Ovary (tissue), 3 donors: Measurements from ENCODE around the gene LIN9.

Source experiments
- EP300 ChIP-seq: sonication (generic); formaldehyde crosslinking; IDR thresholded peaks from one replicate; pipeline ENCODE4 v1.6.1; 2017; ENCODE audit warnings: antibody characterized with exemption
- POLR2A ChIP-seq: fragments of 450-650 bp; IDR thresholded peaks from one replicate; pipeline ENCODE4 v1.6.1; 2017; ENCODE audit warnings: antibody characterized with exemption, mild to moderate bottlenecking, moderate library complexity
- TF ChIP-seq, protein P1 (sequence below), 3 donors: fragments of 450-650 bp in 2 of 3; fragments of 200-600 bp in 1 of 3; IDR thresholded peaks; one replicate each; pipeline versions ENCODE4 v1.5.1 to v1.8.0; 2016 to 2022; ENCODE audit warnings: antibody characterized with exemption in 3 of 3, mild to moderate bottlenecking in 1 of 3
- donor health status: DM: no; HTN: no; CAD: no.

DNA sequence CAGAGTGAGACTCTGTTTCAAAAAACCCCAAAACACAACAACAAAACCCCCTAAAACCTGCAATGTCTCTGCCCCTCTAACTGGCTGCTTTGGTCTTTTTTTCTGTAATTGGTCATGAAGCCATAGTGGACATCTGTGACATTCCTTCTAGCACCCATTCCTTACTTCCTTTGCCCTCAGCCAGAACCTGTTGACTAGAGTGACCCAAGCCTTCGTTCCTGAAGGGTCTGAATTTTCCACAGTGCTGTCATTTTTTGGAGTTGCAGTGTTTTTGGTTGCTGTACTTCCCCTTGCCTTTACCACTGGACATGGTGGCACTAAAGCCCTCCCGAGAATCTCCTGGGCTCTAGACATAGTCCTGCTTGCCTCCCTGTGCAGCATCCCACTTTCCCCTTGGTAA is 48.5 kb upstream of the LIN9 start:
- TF ChIP-seq, protein P1, sequence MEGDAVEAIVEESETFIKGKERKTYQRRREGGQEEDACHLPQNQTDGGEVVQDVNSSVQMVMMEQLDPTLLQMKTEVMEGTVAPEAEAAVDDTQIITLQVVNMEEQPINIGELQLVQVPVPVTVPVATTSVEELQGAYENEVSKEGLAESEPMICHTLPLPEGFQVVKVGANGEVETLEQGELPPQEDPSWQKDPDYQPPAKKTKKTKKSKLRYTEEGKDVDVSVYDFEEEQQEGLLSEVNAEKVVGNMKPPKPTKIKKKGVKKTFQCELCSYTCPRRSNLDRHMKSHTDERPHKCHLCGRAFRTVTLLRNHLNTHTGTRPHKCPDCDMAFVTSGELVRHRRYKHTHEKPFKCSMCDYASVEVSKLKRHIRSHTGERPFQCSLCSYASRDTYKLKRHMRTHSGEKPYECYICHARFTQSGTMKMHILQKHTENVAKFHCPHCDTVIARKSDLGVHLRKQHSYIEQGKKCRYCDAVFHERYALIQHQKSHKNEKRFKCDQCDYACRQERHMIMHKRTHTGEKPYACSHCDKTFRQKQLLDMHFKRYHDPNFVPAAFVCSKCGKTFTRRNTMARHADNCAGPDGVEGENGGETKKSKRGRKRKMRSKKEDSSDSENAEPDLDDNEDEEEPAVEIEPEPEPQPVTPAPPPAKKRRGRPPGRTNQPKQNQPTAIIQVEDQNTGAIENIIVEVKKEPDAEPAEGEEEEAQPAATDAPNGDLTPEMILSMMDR (IDR thresholded peaks at IDR 0.05): no peak
- TF ChIP-seq POLR2A (no peak), EP300 (no peak)
